Sigmoid colon (tissue), 7 donors: ENCODE results near the gene C12orf75. TPM values are rescaled to one million over a fixed set of nuclear protein-coding genes. Genes with fewer than 3 reads are reported as not detected.

Experiments used
- DNase-seq: peaks from one replicate; pipeline ENCODE4 v3.0.0-alpha.2; 2019
- H3K27ac ChIP-seq, 4 donors: fragments of 200-600 bp; sonication (generic); one replicate each; pipeline ENCODE4 v1.5.1; 2016 to 2019; ENCODE audit warnings: mild to moderate bottlenecking in 1 of 4
- H3K27me3 ChIP-seq, 3 donors: fragments of 200-600 bp; sonication (generic); one replicate each; pipeline ENCODE4 v1.5.1; 2019; ENCODE audit warnings: mild to moderate bottlenecking in 1 of 3
- H3K36me3 ChIP-seq, 4 donors: fragments of 200-600 bp; sonication (generic); one replicate each; pipeline ENCODE4 v1.5.1; 2016 to 2019
- H3K4me1 ChIP-seq, 4 donors: fragments of 200-600 bp; sonication (generic); one replicate each; pipeline ENCODE4 v1.5.1; 2017 to 2019
- H3K4me3 ChIP-seq, 4 donors: fragments of 200-600 bp; sonication (generic); one replicate each; pipeline ENCODE4 v1.5.1; 2017 to 2019; ENCODE audit warnings: mild to moderate bottlenecking in 2 of 4, moderate library complexity in 1 of 4
- H3K9me3 ChIP-seq, 4 donors: fragments of 200-600 bp in 3 of 4; sonication (generic) in 3 of 4; one replicate each; pipeline versions ENCODE4 v1.5.1 to v1.6.1; 2013 to 2019
- EP300 ChIP-seq, 4 donors: sonication (generic); formaldehyde crosslinking; IDR thresholded peaks; one replicate each; pipeline ENCODE4 v1.6.1; 2017; ENCODE audit warnings: antibody characterized with exemption in 4 of 4
- POLR2A ChIP-seq, 2 donors: fragments of 450-650 bp; IDR thresholded peaks; one replicate each; pipeline ENCODE4 v1.6.1; 2016; ENCODE audit warnings: antibody characterized with exemption in 2 of 2, mild to moderate bottlenecking in 2 of 2, moderate library complexity in 2 of 2
- POLR2AphosphoS5 ChIP-seq, 4 donors: sonication (generic); formaldehyde crosslinking; IDR thresholded peaks; one replicate each; pipeline ENCODE4 v1.6.1; 2017; ENCODE audit warnings: antibody characterized with exemption in 4 of 4
- WGBS, 2 donors: extraction: QIAGEN DNeasy Blood & Tissue Kit; methylation state at CpG; one replicate each; pipeline ENCODE4 v1.1.7; 2013; 5-methylcytosine and 5-hydroxymethylcytosine counted together
- intact Hi-C: fragments of 100-400 bp; cut with DNase I; formaldehyde crosslinking; loops from one replicate; pipeline ENCODE4 v1.15.1; 2023
- polyA plus RNA-seq, 3 donors: library from polyadenylated mRNA; stranded (reverse); fragments of 200-250 nt; gene quantifications; one replicate each; pipeline ENCODE4 v1.2.3, GENCODE V29; 2013
- total RNA-seq, 4 donors: library from RNA; depleted of rRNA; stranded (reverse); fragments of >200 nt; gene quantifications; one replicate each; pipeline ENCODE4 v1.1.0, GENCODE V29; 2016
- TF ChIP-seq, protein P1 (sequence below), 4 experiments: fragments of 450-650 bp in 3 of 4; fragments of 200-600 bp in 1 of 4; IDR thresholded peaks; one replicate each; pipeline ENCODE4 v1.5.1; 2016 to 2019; ENCODE audit warnings: antibody characterized with exemption in 4 of 4, mild to moderate bottlenecking in 3 of 4, moderate library complexity in 2 of 4
- donor health status: healthy with polysubstance abuse.
- donor health status: Bipolar disorder and iron deficiency.
- donor health status: healthy.

Gene C12orf75
- total and polyA plus RNA-seq, 7 donors, result 1.6 to 310 (median 4.4) TPM

DNA sequence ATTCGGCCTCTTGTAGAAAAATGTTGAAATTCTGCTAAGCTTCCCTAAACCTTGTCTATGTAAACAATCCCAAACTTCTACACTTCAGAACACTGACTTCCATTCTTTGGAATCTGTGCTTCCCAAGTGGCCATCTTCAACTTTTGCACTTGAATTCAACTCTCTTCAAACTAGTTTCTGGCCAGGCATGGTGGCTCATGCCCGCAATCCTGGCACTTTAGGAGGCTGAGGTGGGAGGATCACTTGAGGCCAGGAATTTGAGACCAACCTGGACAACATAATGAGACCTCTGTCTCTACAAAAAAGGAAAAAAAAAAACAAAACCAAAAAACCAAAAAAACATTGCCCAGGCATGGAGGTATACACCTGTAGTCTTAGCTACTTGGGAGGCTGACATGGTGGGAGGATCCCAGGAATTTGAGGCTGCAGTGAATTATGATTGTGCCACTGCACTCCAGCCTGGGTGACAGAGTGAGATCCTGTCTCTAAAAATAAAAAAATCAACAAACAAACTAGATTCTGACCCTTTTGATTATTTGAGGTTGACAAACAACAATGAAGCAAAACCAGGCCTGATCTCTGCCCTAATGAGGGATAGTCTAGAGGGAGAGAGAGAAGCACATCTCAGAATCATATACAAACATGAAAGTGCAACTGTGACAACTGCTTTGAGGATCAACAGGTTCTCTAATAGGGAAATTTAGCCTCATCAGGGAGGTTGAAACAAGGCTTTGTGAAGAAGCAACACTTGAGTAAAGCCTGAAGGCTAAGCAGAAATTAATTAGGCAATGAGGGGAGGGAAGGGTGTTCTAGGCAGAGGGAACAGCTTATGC, 11.6 kb upstream of the C12orf75 start:
- Histone ChIP-seq H3K4me3 (no peak overlapping the region), H3K27me3 (no peaks in the 10 kb centered on the region), H3K27ac (no peak overlapping the region), H3K9me3 (no peaks in the 10 kb centered on the region), H3K4me1 (no peaks in the 10 kb centered on the region), H3K36me3 (no peaks in the 10 kb centered on the region)
- WGBS, 2 donors, result 57 to 80% methylated on average over 2 of the region's 2 CpGs
- TF ChIP-seq, protein P1, sequence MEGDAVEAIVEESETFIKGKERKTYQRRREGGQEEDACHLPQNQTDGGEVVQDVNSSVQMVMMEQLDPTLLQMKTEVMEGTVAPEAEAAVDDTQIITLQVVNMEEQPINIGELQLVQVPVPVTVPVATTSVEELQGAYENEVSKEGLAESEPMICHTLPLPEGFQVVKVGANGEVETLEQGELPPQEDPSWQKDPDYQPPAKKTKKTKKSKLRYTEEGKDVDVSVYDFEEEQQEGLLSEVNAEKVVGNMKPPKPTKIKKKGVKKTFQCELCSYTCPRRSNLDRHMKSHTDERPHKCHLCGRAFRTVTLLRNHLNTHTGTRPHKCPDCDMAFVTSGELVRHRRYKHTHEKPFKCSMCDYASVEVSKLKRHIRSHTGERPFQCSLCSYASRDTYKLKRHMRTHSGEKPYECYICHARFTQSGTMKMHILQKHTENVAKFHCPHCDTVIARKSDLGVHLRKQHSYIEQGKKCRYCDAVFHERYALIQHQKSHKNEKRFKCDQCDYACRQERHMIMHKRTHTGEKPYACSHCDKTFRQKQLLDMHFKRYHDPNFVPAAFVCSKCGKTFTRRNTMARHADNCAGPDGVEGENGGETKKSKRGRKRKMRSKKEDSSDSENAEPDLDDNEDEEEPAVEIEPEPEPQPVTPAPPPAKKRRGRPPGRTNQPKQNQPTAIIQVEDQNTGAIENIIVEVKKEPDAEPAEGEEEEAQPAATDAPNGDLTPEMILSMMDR (IDR thresholded peaks at IDR 0.05), result no peak
- no peak for TF ChIP-seq EP300 (IDR thresholded peaks at IDR 0.05)
- TF ChIP-seq POLR2AphosphoS5 (IDR thresholded peaks at IDR 0.05), result no peak
- TF ChIP-seq POLR2A (IDR thresholded peaks at IDR 0.05), result no peak
- no peak for DNase-seq
- intact Hi-C loops, result no loop called here

GRCh38 chr12:105319691-105320209, 10.7 kb upstream of the C12orf75 start:
- Histone ChIP-seq H3K36me3 (no peaks in the 10 kb centered on the region), H3K27ac (no peak overlapping the region), H3K4me3 (no peak overlapping the region), H3K9me3 (no peaks in the 10 kb centered on the region), H3K4me1 (no peaks in the 10 kb centered on the region), H3K27me3 (no peaks in the 10 kb centered on the region)
- intact Hi-C loops, result no loop called here
- TF ChIP-seq POLR2A (IDR thresholded peaks at IDR 0.05), result no peak
- TF ChIP-seq EP300 (IDR thresholded peaks at IDR 0.05), result no peak
- TF ChIP-seq, protein P1 (IDR thresholded peaks at IDR 0.05), result no peak
- TF ChIP-seq POLR2AphosphoS5 (IDR thresholded peaks at IDR 0.05), result no peak
- no peak for DNase-seq
- 86 to 92% methylated on average over 8 of the region's 8 CpGs for WGBS, 2 donors

DNA sequence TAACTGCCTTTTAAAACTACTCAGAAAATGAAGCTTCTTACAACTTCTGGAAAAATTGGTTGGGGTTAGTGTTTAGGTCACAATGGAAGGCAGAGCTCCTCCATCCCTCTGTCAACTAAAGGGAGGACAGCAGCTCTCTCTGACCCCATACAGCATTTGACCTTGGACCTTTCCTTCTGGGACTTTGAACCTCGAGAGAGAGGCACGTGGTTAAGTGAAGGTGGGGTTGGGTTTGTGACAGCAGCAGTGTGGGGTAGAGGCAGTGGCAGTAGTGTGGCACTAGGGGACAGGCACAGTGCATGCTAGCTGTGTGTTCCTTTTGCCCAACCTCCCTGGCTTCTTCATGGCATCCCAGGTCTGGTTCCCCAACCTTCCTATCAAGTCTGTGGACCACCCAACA, 9.4 kb upstream of the C12orf75 start:
- Histone ChIP-seq H3K4me1 (no peaks in the 10 kb centered on the region), H3K4me3 (no peak overlapping the region), H3K36me3 (no peaks in the 10 kb centered on the region), H3K27me3 (no peaks in the 10 kb centered on the region), H3K27ac (no peak overlapping the region), H3K9me3 (no peaks in the 10 kb centered on the region)
- DNase-seq, result no peak
- TF ChIP-seq POLR2A (IDR thresholded peaks at IDR 0.05), result no peak
- no peak for TF ChIP-seq EP300 (IDR thresholded peaks at IDR 0.05)
- TF ChIP-seq POLR2AphosphoS5 (IDR thresholded peaks at IDR 0.05), result no peak
- TF ChIP-seq, protein P1 (IDR thresholded peaks at IDR 0.05), result no peak
- intact Hi-C loops, result no loop called here
- WGBS, 2 donors, result 19 to 23% methylated on average over 2 of the region's 2 CpGs

GRCh38 chr12:105322070-105322469, 8.4 kb upstream of the C12orf75 start:
- Histone ChIP-seq H3K4me3 (no peak overlapping the region), H3K27ac (no peak overlapping the region), H3K9me3 (no peaks in the 10 kb centered on the region), H3K36me3 (no peaks in the 10 kb centered on the region), H3K4me1 (no peaks in the 10 kb centered on the region), H3K27me3 (no peaks in the 10 kb centered on the region)
- WGBS, 2 donors, result 91 to 93% methylated on average over 4 of the region's 4 CpGs
- no peak for DNase-seq
- intact Hi-C loops, result no loop called here
- no peak for TF ChIP-seq POLR2AphosphoS5 (IDR thresholded peaks at IDR 0.05)
- TF ChIP-seq, protein P1 (IDR thresholded peaks at IDR 0.05), result no peak
- no peak for TF ChIP-seq EP300 (IDR thresholded peaks at IDR 0.05)
- no peak for TF ChIP-seq POLR2A (IDR thresholded peaks at IDR 0.05)
